Activated T-cell treated with anti-CD3 and anti-CD28 coated beads for 24 hours (primary cell): Measurements from ENCODE around the gene ACYP2.
"Not testable (repeated sequence)": the region's sequence is repeated elsewhere in the genome, so short reads cannot be mapped to it uniquely, and the experiment has no call there.

ENCODE experiments used
- DNase-seq: peaks from one replicate; pipeline ENCODE4 v3.0.0-alpha.2; 2020; ENCODE audit warnings: low read depth

The ACYP2 gene

DNA sequence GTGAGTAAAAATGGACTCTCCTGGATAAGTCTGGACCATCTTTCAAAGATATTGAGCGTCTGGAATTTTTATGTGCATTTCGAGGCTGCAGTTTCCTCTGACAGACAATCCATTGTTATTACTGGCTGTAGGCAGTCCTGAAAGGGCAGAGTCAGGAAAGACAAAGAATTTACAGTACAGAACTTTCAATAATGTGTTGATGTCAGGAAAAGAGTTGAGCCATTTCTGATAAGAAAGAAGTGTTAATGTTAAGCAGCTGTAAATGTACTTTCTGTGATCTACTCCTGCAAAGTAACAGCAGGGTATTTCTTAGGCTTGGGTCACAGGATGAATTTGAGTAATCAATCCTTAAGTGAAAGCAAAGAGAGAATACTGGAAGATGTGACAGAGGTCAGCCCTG, 110.8 kb downstream of the ACYP2 start:
- no peak for DNase-seq

DNA sequence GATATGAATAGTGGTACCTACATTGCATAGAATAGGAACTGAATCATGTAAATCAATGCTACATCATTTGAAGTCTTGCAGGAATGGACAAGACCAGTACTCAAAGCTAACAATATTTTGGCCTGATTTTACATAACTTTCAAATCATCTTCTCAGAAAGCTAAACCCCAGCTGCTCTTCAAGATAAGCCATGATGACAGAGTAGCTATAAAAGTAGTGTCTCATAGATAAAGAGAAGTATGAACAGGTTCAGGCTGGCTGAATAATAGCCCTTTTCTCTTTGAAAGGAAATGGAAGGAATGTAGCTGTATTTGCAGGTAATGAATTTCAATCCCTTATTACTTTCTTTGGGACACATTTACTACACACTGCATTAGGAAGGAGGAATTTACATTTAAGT, 112.4 kb downstream of the ACYP2 start:
- DNase-seq = no peak

DNA sequence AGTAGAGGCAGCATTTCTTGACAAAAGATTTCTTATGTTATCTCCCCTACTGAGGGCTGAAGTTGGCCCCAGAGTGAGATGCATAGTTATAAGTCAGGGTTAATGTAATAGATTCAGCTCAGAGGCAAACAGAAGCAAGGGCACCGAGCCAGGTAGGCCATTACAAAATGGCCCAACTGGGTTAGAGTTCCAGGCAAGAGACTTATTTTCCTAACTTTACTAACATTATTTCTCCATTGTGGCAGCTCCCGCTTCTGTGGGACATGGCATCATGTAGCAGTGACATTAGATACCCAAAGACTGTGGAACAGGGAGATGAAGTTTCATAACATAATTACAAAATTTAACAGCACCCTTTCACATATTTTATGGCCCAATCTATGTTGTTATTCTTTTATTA, 113.5 kb downstream of the ACYP2 start:
- DNase-seq = no peak

DNA sequence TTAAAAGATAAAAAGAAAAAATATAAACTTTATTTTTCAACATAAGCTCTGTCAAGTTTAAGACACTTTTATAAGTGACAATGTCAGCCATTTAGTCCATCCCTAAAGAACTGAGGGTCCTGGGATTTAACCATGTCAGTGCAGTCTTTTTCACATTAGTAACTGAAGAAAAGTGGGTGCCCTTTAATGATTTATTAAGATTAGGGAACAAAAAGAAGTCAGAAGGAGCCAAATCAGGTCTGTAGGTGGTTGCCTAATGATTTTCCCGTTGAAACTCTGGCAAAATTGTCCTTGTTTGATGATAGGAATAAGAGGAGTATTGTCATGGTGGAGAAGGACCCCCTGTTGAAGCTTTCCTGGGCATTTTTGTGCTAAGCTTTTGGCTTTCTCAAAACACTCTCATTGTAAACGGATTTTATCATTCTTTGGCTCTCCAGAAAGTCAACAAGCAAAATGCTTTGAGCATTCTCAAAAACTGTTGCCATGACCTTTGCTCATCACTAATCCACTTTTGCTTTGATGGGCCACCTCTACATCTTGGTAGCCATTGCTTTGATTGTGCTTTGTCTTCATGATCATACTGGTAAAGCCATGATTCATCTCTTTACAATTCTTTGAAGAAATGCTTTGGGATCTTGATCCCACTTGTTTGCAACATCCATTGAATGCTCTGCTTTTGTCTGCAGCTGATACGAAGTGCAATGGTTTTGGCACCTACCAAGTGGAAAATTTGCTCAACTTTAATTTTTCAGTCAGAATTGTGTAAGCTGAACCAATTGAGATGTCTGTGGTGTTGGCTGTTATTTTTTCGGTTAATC, 118.6 kb downstream of the ACYP2 start:
- no peak for DNase-seq

DNA sequence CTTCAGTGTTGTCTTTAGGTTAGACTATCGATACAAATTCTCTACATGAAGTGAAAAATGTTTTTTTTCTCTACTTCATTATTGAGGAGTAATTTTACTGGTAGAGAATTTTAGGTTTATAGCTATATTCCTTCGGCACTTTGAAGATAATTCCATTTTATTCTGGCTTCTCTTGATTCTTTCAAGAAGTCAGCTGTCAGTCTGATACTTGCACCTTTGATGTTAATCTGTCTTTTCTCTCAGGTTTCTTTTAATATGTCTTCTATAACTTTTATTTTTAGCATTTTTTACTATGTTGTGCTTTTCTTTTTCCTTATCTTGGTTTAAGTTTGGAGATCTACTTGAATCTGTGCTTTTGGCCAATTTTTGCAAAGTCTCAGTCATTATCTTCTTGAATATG, 122.0 kb downstream of the ACYP2 start:
- DNase-seq = no peak

DNA sequence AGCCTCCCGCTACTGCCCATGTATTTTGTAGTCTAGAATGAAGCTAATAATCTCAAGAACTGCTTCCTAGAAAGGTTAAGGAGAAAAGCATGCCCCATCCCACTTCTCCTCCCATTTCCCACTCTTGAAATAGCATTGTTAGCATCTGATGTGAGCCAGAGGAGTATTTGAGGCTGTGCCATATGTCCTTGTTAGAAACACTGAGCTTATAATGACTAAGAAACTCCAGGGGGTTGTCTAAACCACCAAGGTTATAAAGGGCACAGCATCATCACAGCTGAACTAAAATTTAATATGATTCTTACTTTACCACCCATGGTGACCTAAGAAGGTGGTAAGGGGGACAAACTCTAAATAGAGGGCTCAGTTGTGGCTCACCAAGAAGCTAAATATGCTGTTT, 124.0 kb downstream of the ACYP2 start:
- no peak for DNase-seq

DNA sequence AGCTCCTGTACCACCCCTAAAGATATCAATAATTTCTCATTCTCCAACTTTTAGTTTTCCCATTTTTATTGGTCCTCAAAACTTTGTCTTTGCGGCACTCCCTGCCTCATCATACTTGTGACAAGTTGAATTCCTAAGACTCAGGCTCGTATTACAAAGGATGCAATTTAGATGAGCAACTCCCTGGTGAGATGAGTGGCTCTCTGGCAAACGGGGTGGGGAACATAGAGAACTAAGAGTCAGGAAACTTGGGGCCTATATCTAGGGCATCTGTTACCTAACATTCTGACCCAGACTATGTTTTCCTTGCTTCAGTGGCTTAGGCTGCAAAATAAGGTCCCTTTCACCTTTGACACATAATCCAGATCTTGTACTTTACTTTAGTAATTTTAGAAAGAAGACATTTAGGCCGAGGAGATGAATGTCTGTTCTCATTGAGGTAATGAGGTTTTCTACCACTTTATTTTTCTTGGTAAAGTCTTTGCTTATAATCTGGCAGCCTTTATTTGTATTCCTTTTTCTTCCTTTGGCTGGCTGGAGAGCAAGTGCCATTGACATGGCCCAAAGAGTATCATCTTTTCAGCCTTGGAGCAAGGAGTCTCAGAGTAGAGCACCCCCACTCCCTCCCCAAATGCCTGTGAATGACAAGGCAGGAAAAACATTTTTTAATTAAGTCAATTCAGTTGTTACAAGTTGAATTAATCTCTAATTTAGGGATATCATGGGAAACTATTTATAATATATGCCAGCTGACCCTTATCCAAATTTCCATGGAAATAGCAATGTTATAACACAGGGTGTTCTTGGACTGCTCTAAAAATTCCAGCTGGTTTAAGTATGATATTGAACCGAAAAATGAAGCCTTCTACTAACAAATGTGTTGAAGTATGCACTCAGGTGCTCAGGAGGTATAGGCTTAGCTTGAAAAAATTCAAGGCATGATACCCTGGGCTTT, 125.4 kb downstream of the ACYP2 start:
- DNase-seq = no peak

DNA sequence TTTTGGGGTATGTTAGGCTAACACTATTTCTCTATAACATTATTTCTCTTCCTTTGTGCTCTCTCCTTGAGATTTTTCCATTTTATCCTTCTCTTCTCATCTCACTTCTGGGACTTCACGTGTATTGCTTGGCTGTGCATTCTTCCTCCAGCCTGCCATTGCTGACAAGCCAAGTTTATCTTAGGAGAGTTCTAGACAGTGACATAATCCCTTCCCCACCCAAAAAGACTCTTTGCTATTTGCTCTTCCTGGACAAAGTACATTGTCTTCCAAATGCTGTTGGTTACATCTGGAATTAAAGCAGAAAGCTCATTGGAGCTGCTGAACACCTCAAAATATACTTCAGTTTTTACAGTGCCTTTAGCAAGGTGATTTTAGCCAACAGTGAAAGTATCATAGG, 131.7 kb downstream of the ACYP2 start:
- no peak for DNase-seq

DNA sequence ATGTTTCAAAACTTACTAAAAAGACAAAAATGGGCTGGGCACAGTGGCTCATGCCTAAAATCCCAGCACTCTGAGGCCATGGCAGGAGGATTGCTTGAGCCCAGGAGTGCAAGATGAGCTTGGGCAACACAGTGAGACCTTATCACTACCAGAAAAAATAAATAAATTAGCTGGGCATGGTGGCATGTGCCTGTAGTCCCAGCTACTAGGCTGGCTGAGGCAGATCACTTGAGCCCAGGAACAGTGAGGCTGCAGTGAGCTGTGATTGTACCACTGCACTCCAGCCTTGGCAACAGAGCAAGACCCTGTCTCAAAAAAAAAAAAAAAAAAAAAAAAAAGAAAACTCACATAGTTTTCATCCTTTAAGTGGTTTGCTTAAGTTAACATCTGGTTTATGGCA, 134.2 kb downstream of the ACYP2 start:
- no peak for DNase-seq

DNA sequence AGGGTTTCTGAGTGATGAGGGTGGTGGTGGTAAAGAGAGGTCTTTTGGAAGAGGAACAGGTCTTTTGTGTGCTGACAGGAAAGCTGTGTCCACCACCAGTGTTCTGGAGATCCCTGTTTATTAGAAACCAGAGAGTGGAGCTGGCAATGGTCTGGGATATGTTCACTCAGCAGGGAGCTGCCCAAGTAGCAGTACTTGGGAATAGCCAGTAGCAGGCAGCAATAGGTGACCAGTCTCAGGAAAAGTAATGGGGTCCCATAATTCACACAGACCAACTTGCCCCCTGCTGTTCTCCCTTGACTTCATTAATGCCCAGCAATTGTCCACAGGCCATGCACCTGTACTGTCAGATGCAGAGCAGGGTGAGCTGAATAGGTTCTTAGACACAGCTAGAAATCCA, 138.8 kb downstream of the ACYP2 start:
- DNase-seq = no peak

DNA sequence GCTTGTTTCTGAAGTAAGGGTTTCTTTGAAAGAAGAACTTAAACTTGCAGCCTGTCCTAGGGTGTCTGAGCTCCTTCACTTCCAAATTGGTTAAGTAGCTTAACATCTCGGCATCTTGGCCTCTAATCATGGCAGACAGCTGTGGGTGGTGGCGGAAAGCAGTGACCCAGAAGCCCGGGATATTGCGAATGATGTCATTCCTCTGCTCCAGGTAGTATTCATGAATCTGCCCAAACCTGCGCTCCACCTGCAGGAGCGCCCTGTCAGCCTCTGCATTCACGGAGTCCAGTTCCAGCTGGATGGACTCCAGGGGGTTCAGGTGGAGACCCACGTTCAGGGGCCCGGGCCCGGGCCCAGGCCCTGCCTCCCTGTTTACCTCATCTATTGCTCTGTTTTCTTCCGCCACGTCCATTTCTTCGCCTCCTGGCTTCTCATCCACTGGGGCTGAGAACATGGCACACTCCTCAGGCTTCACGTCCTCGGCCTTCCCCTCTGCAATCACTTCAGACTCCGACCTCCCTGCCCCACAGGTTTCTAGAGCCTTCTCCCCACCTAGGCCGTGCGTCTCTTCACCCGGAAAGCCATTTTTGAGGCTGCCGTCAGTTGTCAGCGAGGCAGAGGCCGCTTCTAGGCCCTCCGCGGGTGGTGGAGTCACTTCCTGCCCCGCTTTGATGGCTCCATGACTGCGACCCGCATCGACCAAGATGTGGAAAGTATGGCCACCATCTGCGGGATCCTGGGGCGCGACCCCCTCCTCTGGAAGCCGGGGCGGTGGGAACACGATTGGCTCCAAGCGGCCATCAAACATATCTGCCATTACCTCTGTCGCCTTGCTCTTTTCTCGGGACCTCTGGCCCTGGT, 140.0 kb downstream of the ACYP2 start:
- no peak for DNase-seq

DNA sequence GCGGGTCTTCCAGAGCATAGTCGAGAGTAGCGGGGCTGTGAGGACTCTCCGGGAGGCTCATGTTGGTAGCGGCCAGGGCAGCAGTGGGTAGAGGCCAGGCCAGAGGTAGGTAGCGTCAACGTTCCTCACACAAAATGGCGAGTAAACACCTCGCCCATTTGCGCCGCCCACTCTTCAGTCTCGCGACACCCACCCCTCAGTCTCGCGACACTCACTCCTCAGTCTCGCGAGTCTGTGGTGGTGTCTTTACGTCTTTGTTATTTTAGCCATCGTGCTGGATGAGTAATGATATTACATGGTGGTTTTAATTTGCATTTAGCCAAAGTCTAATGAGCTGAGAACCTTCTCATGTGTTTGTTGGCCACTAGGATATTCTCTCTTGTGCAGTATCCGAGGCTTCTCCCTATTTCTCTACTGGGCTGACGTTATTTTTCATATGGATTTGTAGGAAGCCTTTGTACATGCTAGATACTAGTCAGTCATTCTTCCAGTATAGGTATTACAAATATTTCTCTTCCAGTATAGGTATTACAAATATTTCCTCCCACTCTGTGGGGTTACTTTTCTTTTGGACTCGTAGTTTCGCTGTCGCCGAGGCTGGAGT, 140.8 kb downstream of the ACYP2 start, which contains the start of gene TSPYL6:
Gene TSPYL6 (minus strand): TSS at position 139 of the 604 bp plus-strand sequence. CDS start 78 bp downstream, at position 61.
- DNase-seq = no peak

DNA sequence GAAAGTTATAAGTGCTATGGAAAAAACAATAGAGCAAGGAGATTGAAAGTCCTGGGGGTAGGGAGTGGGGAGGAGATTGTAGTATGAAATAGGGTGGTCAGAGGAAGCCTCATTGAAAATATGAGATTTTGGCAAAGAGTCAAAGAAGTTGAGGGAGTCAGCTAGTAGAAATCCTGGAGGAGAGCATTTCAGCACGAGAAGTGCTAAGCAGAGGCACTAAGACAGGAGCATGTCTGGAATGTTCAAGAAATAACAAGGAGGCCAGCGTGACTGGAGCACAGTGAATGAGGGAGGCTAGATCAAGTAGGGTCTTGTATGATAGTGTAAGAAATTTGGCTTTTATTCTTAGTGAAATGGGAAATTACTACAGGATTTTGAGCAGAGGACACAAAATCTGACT, 142.8 kb downstream of the ACYP2 start:
- no peak for DNase-seq

DNA sequence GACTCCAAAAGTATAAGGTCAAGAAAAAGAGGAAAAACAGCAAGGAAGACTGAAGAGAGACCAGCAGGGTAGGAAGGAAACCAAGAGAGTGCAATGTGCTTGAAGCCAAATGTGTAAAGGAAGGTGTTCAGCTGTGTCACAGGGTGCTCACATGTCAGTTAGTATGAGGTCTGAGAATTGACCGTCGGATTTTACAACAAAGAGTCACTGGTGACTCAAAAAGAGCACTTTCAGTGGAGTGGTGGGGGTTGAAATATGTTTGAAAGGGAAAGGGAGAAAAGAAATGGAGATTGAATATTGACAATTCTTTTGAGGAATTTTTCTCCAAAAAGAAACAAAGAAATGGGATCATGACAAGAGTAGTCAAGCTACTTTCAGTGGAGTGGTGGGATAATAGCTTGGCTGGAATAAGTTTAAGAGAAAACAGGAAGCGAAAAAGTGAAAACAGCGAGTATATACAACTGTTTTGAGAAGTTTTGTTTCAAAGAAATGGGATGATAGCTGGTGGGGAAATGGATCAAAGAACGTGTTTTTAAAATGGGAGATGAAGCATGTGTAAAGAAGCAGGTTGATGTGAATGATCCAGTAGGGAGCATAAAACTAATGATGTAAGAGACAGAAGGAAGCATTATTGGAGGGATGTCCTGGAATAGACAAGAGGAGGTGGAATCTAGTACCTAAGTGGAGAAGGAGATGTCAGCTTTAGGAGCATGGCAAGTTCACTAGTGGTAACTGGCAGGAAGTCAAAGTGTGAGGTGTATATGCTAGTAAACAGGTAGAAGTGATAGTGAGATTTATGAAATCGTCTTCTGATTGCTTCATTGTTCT, 144.2 kb downstream of the ACYP2 start:
- no peak for DNase-seq

DNA sequence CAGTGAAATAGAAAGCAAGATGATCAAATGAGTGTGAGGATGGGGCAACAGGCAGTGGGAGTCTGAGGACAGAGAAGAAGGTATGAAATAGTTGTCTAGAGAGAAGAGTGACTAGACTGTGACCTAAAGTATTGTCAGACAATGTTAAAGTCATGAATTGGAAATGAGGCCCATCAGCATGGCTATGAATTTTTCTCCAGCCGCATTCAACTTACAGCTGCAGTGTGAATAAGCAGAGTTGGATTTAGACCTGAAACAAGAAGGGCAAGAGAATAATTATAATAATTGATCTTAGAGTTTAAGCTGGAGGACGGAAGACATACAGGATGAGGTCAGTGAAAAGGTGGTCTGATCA, 144.8 kb downstream of the ACYP2 start:
- DNase-seq = no peak

DNA sequence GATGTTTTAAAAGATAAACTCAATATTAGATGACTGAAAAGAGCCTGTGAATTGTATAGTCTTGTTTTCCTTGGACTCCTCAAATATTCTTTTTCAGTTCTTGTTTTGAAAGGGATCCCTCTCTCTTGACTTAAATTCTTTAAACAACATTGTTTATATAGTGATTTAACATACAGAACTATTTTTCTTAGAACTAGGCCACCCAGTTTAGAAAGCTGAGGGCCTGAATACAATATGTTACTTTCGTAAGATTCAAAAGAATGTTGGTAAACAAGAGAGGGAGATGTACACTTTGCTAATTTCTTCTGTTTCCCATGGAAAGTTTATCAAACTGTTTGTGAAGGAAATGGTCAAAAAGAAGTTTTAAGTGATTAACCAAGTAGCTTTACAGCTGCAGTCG, 146.1 kb downstream of the ACYP2 start:
- no peak for DNase-seq

DNA sequence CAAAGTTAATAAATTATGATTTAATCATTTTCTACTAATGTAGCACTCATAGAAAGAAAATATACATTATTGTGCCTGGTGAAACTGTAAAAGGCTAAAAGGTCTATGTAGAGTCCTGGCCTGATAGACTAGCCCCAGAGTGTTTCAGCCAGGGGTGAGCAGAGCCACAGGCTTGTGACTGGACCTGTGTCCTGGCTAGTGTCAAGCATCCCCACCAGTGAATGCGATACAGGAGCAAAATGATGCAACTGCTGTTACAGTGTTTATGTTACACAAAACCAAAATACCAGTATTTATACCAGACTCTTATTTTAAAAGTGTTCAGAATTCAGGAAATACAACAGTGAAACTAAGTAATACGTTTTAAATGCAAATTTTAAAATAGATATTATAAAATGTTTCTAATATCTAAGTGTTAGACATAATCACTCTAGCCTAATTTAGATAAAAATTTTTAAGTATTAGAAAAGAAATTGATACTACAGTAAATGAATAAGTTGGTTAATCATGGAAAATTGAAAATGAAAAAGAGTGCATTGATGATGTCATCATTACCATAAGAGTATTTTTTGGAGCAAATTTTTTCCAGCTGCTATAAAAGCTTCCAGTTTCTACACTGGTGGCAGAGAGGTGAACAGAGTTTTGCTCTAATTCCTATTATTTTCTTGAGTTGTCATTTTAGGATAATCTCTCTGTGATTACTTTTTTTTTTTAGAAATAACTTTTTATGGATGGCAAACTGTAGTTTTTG, 146.8 kb downstream of the ACYP2 start:
- no peak for DNase-seq

DNA sequence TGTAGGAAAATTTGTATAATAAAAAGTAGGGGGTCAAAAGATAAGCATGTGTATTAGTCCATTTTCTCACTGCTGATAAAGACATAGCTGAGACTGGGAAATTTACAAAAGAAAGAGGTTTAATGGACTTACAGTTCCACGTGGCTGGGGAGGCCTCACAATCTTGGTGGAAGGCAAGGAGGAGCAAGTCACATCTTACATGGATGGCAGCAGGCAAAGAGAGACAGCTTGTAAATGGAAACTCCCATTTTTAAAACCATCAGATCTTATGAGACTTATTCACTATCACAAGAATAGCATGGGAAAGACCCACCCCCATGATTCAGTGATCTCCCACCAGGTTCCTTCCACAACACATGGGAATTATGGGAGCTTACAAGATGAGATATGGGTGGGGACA, 149.7 kb downstream of the ACYP2 start:
- not testable (repeated sequence) for DNase-seq

DNA sequence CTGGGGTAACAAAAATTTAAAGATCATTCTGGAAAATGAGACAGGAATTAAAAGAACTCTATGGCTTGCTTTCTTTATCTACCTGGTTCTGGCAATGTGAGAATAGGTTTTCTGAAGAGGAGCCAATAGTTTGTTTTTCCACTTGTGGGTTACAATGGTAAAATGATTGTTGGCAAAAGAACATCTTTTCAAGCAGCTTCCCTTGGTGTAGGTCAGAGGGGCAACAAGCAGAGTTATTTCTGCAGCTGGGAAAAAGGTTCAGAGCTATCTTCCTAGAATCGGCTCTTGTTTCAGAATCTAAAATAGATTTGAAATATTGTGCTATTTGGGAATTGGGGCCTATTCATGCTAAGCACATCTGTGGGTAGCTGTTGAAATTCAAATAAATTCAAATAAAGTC, 152.2 kb downstream of the ACYP2 start:
- no peak for DNase-seq

DNA sequence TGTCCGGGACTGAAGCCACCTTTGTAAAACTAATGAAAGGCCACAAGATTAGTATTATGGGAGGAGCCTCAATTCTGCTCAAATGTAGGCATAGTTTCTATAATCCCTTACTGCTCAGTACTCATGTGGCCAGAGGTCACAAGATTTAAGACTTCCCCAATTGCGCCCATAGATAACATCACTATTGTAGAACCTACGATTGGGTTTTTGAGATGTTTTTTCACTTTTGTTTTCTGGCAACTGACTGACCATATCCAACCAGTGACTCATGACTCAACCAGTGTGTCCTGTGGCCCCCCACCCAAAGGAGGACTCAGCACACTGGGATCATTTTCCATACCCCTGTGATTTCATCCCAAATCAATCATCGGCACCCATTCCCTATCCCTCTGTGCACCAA, 155.8 kb downstream of the ACYP2 start:
- DNase-seq = no peak
